COLO829 (cell line): ENCODE measurements around the gene YBX1.
A peak's percentile ranks its signal among the peaks of the same experiment; 100 is the strongest.
"Not testable (repeated sequence)": the region's sequence is repeated elsewhere in the genome, so short reads cannot be mapped to it uniquely, and the experiment has no call there.

Experiments
- DNase-seq: peaks from one replicate; pipeline ENCODE4 v3.0.0; 2012; ENCODE audit warnings: low spot score

YBX1 gene

DNA sequence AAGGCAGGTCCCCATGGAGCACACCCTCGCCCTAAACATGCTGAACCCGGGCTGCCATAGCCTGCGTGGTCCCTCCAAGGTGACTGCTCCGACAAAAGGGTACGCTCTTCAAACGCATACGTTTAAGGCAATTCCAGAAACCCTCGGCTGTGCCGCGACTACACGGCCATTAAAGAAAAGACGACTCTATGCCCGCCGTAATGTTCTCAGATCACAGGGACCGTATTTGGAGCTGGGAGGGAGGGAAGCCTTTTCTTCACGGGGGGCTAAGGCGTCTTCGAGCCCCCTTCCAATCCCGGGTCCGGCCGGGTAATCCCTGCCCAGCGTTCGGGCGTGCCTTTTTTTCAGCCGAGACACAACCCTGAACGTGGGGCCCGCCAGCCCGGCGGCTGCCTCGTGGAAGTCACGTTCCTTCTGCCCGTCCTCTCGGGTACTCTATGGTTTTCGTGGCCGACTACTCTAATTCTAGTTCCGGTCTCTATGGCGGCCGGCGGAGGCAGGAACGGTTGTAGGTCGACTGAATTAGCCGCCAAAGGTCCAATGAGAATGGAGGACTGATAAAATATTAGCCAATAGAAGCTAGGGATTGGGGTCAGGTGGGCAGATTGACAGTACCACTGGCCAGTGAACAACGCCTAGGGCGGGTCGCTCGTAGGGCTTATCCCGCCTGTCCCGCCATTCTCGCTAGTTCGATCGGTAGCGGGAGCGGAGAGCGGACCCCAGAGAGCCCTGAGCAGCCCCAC, at the start of gene YBX1:
TSS of gene YBX1 (plus strand) at position 678 of the 743 bp plus-strand sequence. CDS start 148 bp downstream, outside the sequence.
- peak; percentile 95 for DNase-seq

DNA sequence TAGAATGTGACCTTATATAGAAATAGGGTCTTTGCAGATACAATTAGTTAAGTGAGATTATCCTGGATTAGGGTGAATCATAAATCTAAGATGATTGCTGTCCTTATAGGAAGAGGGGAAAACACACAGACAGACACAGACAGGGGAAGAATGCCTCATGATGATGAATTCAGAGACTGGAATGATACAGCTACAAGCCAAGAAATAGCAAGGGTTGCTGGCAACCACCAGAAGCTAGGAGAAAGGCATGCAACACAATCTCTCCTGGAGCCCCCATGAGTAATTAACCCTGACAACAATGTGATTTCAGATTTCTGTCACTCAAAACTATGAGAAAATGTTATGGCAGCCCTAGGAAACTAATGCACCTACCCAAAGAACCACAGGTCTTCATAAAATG, 43.1 kb upstream of the YBX1 start:
- DNase-seq: no peak

DNA sequence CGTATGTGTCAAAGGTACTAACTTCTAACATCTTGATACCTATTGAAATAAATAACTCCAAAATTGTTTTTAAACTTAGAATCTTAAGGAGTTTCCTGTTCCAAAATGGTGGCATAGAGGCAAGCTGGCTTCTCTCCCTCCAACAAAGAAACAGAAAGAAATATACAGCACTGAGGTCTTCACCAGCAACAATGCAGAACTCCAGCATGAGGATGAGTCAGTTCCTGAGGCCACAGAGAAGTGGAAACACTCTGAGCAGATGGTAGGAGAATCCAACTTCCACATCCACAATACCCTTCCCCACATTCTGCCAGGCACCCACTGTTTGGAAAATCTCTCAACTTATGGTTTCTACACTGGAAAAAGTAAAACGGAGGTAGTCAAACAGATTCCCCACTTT, 36.2 kb upstream of the YBX1 start:
- DNase-seq: no peak

DNA sequence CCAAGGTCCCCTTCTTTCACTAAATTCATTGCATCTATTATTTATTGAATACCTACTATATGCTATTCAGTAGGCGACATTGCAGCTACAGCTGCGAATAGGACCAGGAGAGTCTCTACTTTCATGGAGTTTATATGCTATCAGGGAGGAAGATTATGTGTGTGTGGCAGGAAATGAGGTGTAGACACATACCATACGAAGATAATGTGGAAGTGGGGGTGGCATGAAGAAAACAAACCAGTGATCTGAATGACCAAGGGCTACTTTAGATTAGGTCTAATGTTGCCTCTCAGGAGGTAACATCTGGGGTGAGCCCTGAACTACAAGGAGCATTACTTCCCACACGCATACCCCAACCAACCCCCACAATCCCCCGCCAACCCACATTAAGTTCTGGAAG, 25.0 kb upstream of the YBX1 start:
- no peak for DNase-seq

DNA sequence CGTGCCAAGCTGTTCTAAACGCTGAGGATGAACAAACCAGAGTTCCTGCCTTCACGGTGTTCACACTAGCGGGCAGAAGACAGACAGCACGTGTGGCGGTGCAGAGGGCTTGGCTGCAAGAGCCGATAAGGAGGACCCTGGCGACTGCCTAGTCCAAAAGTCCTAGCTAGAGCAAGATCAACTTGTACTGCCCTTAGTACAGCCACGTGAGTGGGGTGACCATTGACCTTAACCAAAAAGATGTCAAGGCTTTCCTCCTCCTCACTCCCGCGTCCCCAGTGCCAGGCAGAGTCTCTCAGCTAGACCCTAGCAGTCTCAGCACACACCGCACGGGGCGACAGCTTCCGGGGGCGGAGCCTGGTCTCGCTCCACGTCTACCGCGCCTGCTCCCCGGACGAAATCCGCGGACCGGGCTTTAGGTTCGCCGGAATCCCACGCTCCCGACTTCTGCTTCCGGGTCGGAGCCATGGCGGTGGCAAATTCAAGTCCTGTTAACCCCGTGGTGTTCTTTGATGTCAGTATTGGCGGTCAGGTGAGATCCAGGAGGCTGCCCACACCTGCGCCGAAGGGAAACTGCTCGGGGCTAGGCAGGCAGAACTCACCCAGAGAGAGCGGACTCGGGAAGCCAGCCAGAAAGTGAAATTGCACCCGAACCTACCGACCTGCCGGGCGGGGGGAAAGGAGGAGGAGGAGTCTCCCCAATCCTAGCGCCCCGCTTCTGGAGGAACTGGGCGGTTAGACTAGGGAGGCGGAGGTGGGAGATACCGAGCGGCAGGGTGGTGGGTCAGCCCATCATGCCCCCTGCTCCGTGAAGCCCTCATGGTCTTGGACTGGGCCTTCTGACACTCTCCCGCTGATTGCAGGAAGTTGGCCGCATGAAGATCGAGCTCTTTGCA, 24.0 kb upstream of the YBX1 start, which contains the start of gene PPIH:
TSS of gene PPIH (plus strand) at position 443 of the 896 bp plus-strand sequence. CDS start at position 467, 24 bp downstream.
- DNase-seq: peak; percentile 84

DNA sequence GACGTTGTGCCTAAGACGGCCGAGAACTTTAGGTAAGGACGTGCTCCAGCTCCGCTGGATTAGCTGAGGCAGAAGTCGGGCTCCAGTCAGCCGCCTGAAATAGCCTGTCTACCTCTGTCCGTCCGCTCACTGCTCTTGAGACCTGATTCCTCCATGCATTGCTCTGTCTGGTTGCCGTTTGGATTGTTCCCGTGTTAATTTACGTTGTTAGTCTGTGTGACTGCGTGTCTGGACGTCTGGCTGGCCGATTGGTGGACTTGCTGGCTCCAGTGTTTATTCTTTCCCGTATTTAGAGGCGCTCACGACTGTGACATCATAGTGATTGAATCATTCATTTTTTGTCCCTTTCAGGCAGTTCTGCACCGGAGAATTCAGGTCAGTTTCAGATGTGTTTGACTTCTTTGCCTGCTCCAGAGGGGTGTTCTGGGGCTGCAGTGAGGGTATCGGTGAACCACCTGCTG, 23.3 kb upstream of the YBX1 start:
- no peak for DNase-seq

DNA sequence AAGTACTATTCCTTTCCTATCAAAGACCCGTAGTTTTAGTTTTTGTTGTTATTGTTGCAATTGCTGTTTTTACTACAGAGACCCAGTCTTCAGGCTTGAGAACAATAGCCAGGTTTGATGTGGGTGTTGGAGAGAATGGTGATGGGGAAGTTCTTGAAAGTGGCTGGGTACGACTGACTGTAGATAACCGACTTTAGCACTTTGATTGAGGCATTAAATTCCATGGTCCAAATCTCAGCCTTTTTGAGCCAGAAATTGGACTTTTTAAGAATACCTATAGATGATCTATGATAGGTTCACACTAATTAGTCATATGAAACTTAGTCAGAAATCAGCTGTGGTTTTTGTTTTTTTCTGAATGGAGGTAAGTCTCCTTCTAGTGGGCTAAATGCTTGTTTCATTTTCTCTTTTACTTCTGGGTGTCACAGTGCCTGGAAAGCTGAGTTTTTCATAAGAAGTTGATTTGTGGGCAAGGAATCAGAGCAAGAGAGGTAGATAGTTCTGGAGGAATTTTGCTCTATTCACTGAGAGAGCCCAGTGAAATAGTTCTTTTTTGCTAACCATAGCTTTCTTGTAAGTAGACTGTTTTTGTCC, 21.2 kb upstream of the YBX1 start:
- no peak for DNase-seq

DNA sequence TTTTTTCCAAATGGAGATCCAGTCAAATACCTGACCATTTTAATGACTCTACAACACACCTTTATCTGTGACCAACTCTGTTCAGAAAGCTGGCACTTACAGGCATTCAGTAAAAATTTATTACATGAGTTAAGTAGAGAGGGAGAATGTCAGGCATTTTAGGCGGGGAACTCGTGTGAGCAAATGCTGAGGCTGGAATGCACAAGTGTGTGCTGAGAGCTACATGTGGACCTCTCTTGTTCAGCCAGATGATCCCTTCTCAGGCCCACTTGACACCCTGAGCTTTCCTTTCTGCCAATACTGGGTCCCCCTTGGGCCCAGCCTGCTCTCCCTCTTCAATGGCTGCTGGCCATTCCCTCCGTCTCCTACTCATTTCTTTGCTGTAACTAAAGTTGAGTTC, 12.3 kb upstream of the YBX1 start:
- no peak for DNase-seq

DNA sequence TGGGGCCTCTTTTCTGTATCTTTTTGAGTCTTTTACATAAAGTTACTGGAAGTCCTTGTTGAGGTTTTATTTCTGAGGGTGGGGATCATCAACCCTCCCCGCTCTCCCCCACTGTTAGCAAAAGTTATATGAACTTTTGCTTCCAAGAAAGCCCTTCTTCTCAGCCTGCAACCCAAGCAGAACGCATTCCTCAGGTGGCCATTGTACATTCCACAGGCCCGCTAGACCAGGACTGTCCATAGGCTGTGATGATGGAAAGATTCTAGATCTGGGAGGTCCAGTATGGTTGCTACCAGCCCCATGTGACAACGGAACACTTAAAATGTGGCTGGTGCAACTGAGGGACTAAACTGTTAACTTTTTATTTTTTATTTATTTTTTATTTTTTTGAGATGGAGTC, 11.8 kb upstream of the YBX1 start:
- DNase-seq: no peak

DNA sequence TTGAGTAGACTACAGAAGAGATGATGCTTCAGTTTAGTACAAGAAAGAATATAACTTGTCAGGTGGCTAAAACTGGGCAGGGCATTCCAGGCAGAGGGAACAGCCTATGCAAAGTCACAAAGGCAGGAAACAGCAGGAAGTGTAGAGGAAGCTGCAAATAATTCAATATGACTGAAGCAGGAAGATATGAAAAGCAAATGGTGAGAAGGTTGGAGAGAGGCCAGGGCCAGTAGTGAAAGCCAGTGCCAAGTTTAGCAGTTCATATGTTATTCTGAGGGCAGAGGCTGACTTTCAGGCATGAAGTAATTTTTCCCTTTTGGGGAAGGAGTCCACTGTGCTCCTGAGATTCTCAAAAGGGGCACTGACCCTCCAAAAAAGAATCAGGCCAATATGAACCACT, 8.0 kb upstream of the YBX1 start:
- no peak for DNase-seq

DNA sequence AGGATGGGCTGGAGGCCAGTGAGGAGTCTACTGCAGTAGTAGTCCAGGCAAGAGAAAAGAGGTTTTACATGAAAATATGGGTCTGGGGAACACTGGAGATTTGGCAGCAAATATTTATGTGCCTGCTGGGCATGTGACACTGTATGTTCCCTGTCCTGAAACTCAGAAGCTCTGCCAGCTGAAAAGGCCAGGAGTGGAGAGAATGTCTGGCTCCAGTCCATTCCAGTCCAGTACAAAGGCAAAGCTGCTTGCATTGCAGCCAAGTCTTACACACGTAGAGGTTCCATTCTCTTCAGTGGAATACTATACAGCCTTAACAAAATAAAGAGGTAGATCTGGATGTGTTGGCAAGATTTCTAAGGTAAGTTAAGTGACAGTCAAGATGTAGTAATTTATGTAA, 7.5 kb upstream of the YBX1 start:
- DNase-seq: no peak

DNA sequence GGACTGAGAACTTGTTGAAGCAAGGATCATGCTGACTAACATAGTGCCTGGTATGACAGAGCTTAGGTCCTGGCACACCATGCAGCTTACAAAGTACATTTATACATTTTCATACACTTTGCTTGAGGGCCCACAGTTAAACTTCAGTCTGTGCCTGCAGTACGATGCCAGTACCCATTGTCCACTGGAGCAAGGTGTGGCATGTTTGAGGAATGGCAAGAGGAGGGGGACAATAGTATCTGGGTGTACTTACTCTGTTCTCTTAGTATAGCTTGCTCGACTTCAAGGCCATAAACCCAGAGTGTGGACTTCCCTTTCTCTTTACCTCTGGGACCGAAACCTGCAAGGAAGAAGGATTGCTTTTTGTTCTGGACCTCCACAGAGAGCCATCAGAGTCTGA, 6.8 kb upstream of the YBX1 start:
- DNase-seq: no peak

DNA sequence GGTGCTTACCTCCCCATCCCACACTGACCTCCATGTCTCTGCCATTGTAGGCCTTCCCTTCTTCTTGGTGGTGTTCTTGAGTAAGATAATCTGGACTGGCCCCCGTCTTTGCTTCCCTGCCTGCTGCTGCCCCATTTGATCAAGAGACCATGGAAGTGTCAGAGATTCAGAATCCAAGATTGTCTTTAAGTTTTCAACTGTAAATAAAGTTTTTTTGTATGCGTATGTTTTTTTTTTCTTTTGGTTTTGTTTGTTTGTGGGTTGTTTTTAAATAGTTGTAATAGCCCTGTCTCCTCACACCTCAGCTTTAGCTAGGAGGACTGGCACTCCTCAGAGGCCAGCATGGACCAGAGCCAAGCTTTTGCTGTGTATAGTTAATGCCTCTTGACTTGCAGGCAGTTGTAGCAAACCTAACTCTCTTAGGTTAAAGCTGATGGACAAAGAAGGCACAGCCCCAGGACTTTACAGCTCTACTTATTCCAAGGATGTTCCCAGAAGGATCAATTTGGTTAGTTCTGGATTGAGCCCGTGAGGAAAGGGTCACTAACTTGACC, 5.6 kb upstream of the YBX1 start:
- no peak for DNase-seq

DNA sequence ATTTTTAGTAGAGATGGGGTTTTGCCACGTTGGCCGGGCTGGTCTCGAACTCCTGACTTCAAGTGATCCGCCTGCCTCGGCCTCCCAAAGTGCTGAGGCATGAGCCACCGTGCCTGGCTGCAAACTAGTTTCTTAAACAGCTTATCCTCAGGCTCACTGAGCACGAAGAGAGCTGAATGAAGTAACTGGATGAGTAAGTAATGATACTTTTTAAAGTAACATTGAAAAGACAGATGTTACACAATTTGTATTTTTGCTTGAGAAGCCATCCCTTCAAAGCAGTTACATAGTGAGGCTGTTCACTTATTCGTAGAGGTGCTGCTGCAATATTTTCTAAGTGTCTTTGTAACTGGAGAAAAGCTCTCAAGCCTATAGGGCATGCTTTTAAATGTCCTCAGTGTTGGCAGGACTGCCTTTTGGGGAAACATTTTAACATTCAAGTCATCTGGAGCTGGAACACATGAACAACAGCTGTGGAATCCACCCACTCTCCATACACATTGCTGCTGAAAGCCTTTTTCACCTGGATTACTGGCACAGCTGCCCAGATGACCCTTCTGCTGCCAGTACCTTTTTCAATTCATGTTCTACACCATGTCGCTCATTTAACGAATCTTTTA, 2.7 kb upstream of the YBX1 start:
- DNase-seq: no peak

DNA sequence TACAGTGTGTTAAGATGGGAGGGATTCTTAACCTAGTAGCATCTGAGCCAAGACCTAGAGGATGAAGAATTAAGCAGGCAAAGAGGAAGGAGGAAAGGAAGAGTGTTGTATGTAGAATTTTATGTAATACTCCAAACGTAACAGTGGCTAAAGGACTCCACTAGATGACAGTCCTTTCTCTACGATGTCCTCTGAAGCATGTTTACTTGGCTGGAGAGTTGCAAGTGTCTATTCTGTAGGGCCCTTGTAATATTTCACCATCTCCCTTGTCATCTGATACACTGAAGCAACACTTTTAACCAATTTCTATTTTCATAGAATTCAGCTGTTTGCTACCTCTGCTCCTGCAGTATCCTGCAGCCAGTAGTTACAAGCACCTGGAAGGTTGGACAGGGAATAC, 2.2 kb upstream of the YBX1 start:
- no peak for DNase-seq

DNA sequence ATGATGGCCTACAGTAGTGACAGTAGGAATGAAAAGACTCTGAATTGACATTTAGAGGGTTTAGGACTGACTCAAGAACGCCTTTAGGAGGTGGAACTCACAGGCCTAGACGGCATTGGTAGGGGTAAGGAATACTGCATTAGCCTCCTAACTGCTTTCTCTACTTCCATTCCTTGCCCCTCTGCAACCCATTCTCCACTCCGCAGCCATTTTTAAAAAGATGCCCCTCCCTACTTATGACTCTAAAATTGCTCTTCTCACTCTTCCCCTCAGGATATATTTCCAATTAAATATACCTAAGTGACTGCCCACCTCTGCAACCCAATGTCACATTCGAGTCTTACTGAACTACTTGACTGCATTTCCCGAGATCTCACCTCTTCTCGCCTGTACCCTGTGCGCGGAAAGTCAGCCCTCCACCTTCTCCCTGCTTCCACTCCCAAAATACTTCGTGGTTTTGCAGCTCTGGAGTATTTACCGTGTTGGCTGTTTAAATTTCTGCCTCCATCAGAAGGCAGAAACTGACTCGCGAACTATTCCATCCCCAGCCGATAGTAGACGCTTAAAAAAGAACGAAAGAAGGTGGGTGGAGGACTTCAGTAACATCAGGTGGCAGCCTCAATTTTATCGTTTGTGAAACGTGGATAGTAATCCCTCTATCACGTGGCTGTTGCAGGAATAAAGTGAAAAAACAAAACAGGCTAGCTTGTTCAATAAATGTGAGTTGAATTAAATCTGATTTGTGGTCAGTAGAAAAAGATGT, 1.1 kb upstream of the YBX1 start:
- DNase-seq: no peak

DNA sequence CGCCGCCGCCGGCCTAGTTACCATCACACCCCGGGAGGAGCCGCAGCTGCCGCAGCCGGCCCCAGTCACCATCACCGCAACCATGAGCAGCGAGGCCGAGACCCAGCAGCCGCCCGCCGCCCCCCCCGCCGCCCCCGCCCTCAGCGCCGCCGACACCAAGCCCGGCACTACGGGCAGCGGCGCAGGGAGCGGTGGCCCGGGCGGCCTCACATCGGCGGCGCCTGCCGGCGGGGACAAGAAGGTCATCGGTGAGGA, 193 bp downstream of the YBX1 start:
- DNase-seq: not testable (repeated sequence)

DNA sequence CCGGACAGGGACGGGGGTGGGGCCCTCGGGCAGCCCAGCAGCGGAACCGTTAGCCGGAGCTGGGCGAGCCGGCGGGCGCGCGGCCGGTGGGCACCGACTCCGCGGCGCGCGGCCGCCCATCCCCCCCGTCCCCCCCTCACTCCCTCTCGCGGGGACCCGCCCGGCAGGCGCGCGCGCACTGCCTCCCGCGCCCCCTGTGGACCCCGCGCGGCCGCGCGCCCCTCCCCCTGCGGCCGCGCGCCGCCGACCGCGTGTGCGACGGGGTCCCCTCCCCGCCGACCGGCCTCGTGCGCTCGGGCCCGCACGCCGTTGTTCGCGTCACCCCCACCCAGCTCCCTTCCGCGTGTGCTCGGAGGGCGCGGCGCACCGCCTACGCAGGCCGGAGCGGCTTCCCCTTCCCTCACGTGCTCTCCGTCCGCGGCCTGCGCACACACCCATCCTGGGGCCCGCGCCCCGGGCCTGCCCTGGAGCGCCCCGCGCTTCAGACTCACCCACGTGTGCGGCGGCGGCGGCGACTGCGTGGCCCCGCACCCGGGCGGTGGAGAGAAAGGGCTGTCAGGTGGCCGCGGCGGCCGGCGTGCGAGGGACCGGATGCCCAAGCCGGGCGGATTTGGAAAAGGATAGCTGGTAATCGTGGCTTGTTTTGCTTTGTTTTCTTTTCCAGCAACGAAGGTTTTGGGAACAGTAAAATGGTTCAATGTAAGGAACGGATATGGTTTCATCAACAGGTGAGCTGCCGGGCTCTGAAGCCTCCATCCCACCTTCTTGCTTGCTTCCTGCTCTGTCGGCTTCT, 717 bp downstream of the YBX1 start:
- no peak for DNase-seq

DNA sequence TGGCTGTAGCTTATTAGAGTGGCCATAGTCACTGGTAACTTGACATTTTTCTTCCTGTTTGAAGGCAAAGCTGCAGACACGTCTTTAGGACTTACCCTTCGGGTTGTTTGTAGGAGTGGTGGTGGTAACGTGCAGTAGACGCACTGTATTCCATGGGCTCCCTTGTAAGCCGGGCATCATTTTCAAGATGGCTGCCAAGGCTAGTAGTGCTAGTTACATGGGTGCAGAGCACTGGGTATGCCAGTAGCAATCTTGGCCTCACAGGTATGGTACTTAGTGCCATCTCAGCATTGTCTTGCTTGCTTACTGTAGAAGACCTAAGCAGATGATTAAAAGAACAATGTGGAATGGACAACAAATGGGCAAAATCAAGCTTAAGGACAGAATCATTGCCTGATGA, 1.9 kb downstream of the YBX1 start:
- no peak for DNase-seq

DNA sequence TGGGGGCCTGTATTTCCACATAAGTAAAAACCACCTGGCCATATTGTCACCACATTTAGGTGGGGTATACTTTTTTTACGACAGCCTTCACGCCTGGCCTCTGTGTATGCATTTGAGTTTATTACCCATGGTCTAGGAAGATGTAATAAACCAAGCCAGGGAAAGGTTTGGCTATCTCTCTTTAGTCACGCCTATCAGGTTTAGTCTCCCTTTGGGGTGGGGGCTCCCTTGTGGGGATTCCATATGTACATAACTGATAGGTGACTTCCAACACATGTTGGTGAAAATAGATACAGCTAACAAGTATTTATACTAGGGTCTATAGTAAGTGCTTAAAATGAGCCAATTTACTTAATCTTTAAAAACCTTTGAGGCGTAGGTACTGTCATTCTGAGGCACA, 4.2 kb downstream of the YBX1 start:
- no peak for DNase-seq

DNA sequence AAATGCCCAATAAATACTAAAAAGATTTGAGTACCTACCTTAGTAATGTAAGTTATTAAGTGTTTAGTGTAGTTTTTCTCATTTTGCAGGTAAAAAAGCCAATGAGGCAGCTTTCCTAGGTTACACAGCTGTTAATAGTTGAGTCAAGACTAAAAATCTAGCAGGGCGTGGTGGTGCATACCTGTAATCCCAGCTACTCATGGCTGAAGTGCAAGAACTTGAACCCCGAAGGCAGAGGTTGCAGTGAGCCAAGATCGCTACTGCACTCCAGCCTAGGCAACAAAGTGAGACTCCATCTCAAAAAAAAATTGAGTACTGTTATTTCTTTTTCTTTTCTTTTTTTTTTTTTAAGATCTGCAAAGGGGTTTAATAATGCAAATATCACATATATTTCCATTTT, 7.7 kb downstream of the YBX1 start:
- no peak for DNase-seq
